Activated gamma-delta T cell treated with anti-CD3 and anti-CD28 coated beads, Interleukin-2, amount 50 U/mL, for 16 hours (primary cell): ENCODE data around the gene FAM234A.
"Not testable (repeated sequence)": the region's sequence is repeated elsewhere in the genome, so short reads cannot be mapped to it uniquely, and the experiment has no call there.

ENCODE experiments used
- DNase-seq: peaks from one replicate; pipeline ENCODE4 v3.0.0-alpha.2; 2020; ENCODE audit warnings: low read depth

The FAM234A gene

DNA sequence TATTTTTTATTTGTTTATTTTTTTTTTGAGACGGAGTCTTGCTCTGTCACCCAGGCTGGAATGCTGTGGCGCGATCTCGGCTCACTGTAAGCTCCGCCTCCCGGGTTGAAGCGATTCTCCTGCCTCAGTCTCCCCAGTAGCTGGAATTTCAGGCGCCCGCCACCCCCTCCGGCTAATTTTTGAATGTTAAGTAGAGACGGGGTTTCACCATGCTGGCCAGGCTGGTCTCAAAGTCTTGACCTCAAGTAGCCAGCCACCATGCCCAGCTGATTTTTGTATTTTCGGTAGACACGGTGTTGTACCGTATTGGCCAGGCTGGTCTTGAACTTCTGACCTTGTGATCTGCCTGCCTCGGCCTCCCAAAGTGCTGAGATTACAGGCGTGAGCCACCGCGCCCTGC, 4.3 kb upstream of the FAM234A start:
- not testable (repeated sequence) for DNase-seq

GRCh38 chr16:230949-231348, 3.7 kb upstream of the FAM234A start:
- no peak for DNase-seq

DNA sequence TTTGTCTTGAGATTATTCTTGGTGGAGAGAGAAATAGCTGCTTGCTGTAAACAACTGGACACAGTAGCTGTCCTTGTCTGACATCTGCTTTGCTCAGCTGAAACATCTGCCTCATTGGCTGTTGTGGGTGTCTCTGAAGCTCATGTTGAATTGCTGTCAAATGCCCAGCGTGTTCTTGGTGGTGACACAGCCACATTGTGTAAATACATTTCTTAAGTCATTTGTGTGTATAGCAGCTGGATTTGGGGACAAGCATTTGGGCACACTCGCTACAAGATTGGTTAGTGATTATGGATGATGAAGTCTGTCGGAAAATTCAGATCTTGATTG, 5.3 kb downstream of the FAM234A start:
- DNase-seq, result no peak

- no peak for DNase-seq
Measured at GRCh38 chr16:240559-240958, 5.9 kb downstream of the FAM234A start.

GRCh38 chr16:242281-242680, 7.7 kb downstream of the FAM234A start:
- no peak for DNase-seq

- no peak for DNase-seq
Measured at GRCh38 chr16:243348-243747, 8.7 kb downstream of the FAM234A start.

- DNase-seq, result no peak
Measured at GRCh38 chr16:245105-245504, 10.5 kb downstream of the FAM234A start.

DNA sequence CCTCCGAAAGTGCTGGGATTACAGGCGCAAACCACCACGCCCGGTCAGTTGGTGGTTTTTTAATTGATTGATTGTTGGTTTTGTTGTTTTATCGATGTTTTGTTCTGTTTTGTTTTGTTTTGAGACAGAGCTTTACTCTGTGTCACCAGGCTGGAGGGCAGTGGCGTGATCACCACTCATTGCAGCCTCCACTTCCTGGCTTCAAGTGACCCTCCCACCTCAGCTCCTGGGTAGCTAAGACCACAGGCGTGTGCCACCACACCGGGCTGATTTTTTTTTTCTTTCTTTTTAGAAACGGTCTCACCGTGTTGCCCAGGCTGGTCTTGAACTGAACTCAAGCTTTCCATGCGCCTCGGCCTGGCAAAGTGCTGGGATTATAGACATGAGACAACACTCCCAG, 12.4 kb downstream of the FAM234A start:
- DNase-seq, result no peak

DNA sequence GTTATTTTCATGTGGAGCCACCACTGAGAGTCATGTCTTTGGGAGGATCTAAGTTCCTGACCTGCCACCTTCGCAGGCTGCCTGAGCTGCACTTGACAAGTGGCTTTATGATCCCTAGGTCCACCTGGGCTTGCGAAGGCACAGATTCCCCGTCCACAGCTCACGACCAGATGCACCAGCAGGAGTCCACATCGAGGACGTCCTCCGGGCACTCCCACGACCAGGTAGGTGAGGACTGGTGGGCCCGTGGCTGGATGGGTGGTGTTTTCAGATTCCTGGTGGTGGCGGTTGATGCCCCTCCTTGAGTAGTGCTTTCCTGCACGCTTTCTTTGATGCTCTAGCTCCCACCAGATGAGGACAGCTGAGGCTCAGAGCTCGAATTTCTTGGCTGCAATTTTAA, 14.8 kb downstream of the FAM234A start:
- no peak for DNase-seq

DNA sequence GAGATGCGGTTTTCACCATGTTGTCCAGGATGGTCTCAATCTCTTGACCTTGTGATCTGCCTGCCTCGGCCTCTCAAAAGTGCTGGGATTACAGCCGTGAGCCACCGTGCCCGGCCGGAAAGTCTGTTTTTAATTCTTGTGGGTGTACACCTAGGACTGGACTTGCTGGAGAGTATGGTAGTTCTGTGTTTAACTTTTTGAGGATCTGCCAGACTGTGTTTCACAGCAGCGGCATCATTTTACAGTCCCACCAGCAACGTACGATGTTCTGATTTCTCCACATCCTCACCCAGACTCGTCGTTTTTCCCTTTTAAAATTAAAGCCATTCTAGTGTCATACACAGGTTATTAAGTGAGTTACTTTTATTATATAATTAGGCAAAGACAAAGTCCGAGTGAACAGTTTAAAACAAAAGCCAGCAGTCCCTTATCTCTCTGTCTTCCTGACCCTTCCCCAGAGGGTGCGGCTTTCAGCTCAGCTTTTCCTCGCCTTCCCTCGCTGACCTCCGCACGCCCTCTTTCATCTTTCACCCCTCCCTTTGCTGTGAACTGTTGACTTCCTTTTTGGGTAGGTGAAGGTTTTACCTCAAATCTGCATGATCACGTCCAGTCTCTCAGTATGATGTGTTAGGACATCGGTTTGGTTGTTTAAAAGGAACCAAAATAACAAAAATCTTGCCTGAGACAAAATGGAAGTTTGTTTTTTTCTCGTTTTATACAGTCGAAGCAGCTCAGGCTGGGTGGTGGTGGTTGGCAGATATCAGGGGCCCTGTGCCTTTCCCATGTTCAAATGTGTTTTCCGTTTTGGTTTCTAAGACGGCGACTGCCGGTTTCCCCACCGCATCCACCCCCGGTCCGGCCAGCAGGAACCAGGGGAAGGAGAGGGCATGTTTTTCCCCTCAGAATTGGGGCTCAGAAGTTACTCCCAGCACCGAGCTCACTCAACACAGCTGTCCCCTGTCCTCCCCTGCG, 18.0 kb downstream of the FAM234A start:
- no peak for DNase-seq

- no peak for DNase-seq
Measured at GRCh38 chr16:253833-254232, 19.2 kb downstream of the FAM234A start.

DNA sequence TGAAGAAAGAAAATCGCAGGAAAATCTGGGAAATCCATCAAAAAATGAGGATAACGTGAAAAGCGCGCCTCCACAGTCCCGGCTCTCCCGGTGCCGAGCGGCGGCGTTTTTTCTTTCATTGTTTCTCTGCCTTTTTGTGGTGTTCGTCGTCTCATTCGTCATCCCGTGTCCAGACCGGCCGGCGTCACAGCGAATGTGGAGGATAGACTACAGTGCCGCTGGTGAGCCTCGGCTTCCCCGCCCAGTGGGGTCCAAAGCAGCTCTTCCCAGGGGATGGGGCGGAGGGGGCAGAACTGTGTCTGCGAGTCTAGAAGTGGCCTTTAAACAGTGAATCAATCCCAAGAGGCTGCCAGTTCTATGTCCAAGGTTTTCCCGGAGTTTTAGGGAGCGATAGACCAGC, 19.8 kb downstream of the FAM234A start:
- no peak for DNase-seq

GRCh38 chr16:255183-255582, 20.6 kb downstream of the FAM234A start:
- DNase-seq, result no peak

DNA sequence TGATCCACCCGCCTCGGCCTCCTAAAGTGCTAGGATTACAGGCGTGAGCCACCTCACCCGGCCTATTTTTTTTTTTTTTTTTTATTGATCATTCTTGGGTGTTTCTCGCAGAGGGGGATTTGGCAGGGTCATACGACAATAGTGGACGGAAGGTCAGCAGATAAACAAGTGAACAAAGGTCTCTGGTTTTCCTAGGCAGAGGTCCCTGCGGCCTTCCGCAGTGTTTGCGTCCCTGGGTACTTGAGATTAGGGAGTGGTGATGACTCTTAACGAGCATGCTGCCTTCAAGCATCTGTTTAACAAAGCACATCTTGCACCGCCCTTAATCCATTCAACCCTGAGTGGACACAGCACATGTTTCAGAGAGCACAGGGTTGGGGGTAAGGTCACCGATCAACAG, 23.5 kb downstream of the FAM234A start:
- not testable (repeated sequence) for DNase-seq

GRCh38 chr16:259226-259625, 24.6 kb downstream of the FAM234A start:
- no peak for DNase-seq

- no peak for DNase-seq
Measured at GRCh38 chr16:259814-260253, 25.2 kb downstream of the FAM234A start.

- DNase-seq, result no peak
Measured at GRCh38 chr16:260326-260725, 25.7 kb downstream of the FAM234A start.

DNA sequence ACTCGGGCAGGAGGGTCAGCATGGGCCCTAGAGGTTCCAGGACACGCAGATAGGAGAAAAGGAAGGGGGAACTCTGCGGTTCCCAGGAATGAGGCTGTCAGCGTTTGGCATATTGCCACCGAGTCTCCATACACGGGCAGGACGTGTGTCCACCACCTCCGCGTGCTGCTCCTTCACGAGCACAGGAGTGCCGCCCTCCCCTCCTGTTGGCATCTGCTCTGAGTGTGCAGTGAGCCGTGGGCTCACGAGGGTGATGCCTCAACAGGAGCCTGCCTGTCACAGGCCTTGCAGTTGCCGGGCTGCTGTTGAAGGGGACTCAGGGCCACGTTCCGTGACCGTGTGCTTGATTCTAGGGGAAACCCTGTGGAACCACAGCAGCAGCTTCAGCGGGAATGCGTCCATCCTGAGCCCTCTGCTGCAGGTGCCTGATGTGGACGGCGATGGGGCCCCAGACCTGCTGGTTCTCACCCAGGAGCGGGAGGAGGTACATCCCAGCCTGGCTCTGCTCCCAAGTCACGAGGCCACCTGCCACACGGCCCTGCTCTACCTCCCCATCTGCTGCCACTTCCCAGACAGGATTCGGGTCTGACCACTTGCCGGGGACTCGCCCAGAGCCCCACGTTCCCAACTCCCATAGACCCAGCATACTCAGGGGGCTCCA, 26.5 kb downstream of the FAM234A start:
- DNase-seq, result no peak

DNA sequence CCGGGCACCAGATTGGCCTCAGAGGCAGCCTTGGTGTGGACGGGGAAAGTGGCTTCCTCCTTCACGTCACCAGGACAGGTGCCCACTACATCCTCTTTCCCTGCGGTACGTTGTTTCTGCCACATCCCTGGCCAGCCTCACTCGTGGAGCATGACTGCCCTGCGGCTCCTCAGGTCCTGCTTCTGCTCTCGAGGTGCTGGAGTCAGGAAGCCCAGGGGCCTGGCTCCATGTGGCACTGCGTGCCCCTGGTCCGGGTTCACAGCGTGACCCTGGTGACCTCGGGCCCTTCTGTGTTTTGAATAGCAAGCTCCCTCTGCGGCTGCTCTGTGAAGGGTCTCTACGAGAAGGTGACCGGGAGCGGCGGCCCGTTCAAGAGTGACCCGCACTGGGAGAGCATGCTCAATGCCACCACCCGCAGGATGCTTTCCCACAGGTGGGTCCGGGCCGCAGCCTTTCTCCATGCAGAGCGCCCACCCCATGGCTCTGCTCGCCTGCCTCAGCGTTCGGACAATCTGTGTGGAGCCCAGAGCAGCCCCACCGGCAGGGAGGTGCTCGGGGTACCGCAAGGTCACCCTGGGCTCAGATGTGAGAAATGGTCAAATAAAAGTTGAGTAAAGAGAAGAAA, 27.6 kb downstream of the FAM234A start:
- DNase-seq, result no peak

DNA sequence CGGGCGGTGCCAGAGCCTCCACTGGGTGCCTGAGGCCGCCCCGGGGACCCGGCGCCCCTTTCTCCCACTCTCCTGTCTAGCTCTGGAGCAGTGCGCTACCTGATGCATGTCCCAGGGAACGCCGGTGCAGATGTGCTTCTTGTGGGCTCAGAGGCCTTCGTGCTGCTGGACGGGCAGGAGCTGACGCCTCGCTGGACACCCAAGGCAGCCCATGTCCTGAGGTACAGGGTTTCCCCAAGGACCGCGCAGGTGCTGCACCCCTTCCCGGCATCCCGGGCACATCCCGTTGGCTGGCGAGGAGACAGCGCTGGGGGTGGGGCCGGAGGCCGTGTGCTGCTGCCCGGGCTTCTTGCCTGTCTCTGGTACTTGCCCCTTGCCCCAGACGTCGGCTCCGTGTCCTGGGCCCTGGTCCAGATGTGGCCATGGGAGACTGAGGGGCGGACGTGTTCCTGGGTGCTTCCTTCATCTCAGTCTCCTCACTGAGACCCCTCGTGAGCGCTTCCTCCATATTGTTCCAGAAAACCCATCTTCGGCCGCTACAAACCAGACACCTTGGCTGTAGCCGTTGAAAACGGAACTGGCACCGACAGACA, 28.7 kb downstream of the FAM234A start:
- DNase-seq, result no peak

DNA sequence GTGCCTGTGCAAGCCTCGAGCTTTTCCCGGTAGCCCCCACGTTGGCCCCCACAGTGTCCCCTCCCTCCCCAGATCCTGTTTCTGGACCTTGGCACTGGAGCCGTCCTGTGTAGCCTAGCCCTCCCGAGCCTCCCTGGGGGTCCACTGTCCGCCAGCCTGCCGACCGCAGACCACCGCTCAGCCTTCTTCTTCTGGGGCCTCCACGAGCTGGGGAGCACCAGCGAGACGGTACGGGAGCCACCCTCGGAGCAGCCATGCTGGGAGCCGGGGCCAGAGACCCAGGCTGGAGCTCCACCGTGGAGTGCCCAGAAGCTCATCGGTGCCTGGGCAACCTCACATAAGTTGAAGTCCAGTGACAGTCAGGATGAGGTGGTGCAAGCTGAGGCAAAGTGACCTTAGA, 29.3 kb downstream of the FAM234A start:
- DNase-seq, result no peak

GRCh38 chr16:264440-264951, 29.9 kb downstream of the FAM234A start:
- DNase-seq, result no peak
